ENCODE measurements around the gene TPPP. TPM values are rescaled to one million over a fixed set of nuclear protein-coding genes. Genes with fewer than 3 reads are reported as not detected.
"Not testable (repeated sequence)": the region's sequence is repeated elsewhere in the genome, so short reads cannot be mapped to it uniquely, and the experiment has no call there.

Gene TPPP
- polyA plus RNA-seq, 1 donor (not counting 4 experiments of a cell fraction or from before 2014, with no cell fraction given) = 0.88 TPM

- H3K9ac ChIP-seq (ENCODE audit: control insufficient read depth, extremely low read depth, insufficient read depth, low read length); H3K27me3 ChIP-seq (ENCODE audit: control insufficient read depth, extremely low read depth, insufficient read depth, low read length); dilution Hi-C loops (cut with MboI; ENCODE audit: extremely low pct_ligation_motif_present, low sequenced_read_pairs): not testable (repeated sequence)
Measured at GRCh38 chr5:682216-682615, 10.9 kb downstream of the TPPP start.

GRCh38 chr5:681317-682191, 11.6 kb downstream of the TPPP start:
- FAIRE-seq; H3K9ac ChIP-seq (ENCODE audit: control insufficient read depth, extremely low read depth, insufficient read depth, low read length); H2AFZ ChIP-seq (ENCODE audit: control insufficient read depth, low read length); H3K4me2 ChIP-seq (ENCODE audit: control insufficient read depth, extremely low read depth, insufficient read depth, low read depth, low read length); H3K79me2 ChIP-seq (ENCODE audit: control insufficient read depth, insufficient read depth, low read length); H4K20me1 ChIP-seq (ENCODE audit: control insufficient read depth, extremely low read depth, insufficient read depth, low read length); DNase-seq (ENCODE audit: low read depth, low spot score); H3K4me1 ChIP-seq (ENCODE audit: control insufficient read depth, extremely low read depth, insufficient read depth, low read length); H3K9me3 ChIP-seq (ENCODE audit: control insufficient read depth, low read depth, low read length); H3K27ac ChIP-seq (ENCODE audit: control insufficient read depth, insufficient read depth, low read length); dilution Hi-C loops (cut with MboI; ENCODE audit: extremely low pct_ligation_motif_present, low sequenced_read_pairs); H3K27me3 ChIP-seq (ENCODE audit: control insufficient read depth, extremely low read depth, insufficient read depth, low read length); H3K4me3 ChIP-seq (ENCODE audit: control insufficient read depth in 2 of 3, extremely low read depth in 1 of 3, insufficient read depth in 2 of 3, low read depth in 1 of 3, low read length in 3 of 3); H3K9me1 ChIP-seq (ENCODE audit: control insufficient read depth, extremely low read depth, insufficient read depth, low read length); H3K36me3 ChIP-seq (ENCODE audit: control insufficient read depth in 2 of 2, extremely low read depth in 1 of 2, insufficient read depth in 2 of 2, low read length in 2 of 2): not testable (repeated sequence)

More at GRCh38 chr5:682216-682615, 10.9 kb downstream of the TPPP start:
- H3K9me1 ChIP-seq (ENCODE audit: control insufficient read depth, extremely low read depth, insufficient read depth, low read length); H3K4me3 ChIP-seq (ENCODE audit: control insufficient read depth in 2 of 3, extremely low read depth in 1 of 3, insufficient read depth in 2 of 3, low read depth in 1 of 3, low read length in 3 of 3); H3K27ac ChIP-seq (ENCODE audit: control insufficient read depth, insufficient read depth, low read length); H3K9me3 ChIP-seq (ENCODE audit: control insufficient read depth, low read depth, low read length); FAIRE-seq; H3K36me3 ChIP-seq (ENCODE audit: control insufficient read depth in 2 of 2, extremely low read depth in 1 of 2, insufficient read depth in 2 of 2, low read length in 2 of 2); DNase-seq (ENCODE audit: low read depth, low spot score); H3K79me2 ChIP-seq (ENCODE audit: control insufficient read depth, insufficient read depth, low read length); H3K4me1 ChIP-seq (ENCODE audit: control insufficient read depth, extremely low read depth, insufficient read depth, low read length); H3K4me2 ChIP-seq (ENCODE audit: control insufficient read depth, extremely low read depth, insufficient read depth, low read depth, low read length); H2AFZ ChIP-seq (ENCODE audit: control insufficient read depth, low read length); H4K20me1 ChIP-seq (ENCODE audit: control insufficient read depth, extremely low read depth, insufficient read depth, low read length): not testable (repeated sequence)

GRCh38 chr5:680836-681235, 12.3 kb downstream of the TPPP start:
- H4K20me1 ChIP-seq (ENCODE audit: control insufficient read depth, extremely low read depth, insufficient read depth, low read length); DNase-seq (ENCODE audit: low read depth, low spot score); H3K4me3 ChIP-seq (ENCODE audit: control insufficient read depth in 2 of 3, extremely low read depth in 1 of 3, insufficient read depth in 2 of 3, low read depth in 1 of 3, low read length in 3 of 3); H3K4me2 ChIP-seq (ENCODE audit: control insufficient read depth, extremely low read depth, insufficient read depth, low read depth, low read length); H3K9me3 ChIP-seq (ENCODE audit: control insufficient read depth, low read depth, low read length); H2AFZ ChIP-seq (ENCODE audit: control insufficient read depth, low read length); H3K27ac ChIP-seq (ENCODE audit: control insufficient read depth, insufficient read depth, low read length); H3K36me3 ChIP-seq (ENCODE audit: control insufficient read depth in 2 of 2, extremely low read depth in 1 of 2, insufficient read depth in 2 of 2, low read length in 2 of 2); H3K9ac ChIP-seq (ENCODE audit: control insufficient read depth, extremely low read depth, insufficient read depth, low read length); H3K9me1 ChIP-seq (ENCODE audit: control insufficient read depth, extremely low read depth, insufficient read depth, low read length); H3K4me1 ChIP-seq (ENCODE audit: control insufficient read depth, extremely low read depth, insufficient read depth, low read length); dilution Hi-C loops (cut with MboI; ENCODE audit: extremely low pct_ligation_motif_present, low sequenced_read_pairs); H3K79me2 ChIP-seq (ENCODE audit: control insufficient read depth, insufficient read depth, low read length); H3K27me3 ChIP-seq (ENCODE audit: control insufficient read depth, extremely low read depth, insufficient read depth, low read length): not testable (repeated sequence)
- peak; percentile 32 for FAIRE-seq

- H3K9me3 ChIP-seq (ENCODE audit: control insufficient read depth, low read depth, low read length); H3K9ac ChIP-seq (ENCODE audit: control insufficient read depth, extremely low read depth, insufficient read depth, low read length); H3K36me3 ChIP-seq (ENCODE audit: control insufficient read depth in 2 of 2, extremely low read depth in 1 of 2, insufficient read depth in 2 of 2, low read length in 2 of 2); H3K9me1 ChIP-seq (ENCODE audit: control insufficient read depth, extremely low read depth, insufficient read depth, low read length); H4K20me1 ChIP-seq (ENCODE audit: control insufficient read depth, extremely low read depth, insufficient read depth, low read length); H3K4me2 ChIP-seq (ENCODE audit: control insufficient read depth, extremely low read depth, insufficient read depth, low read depth, low read length); H2AFZ ChIP-seq (ENCODE audit: control insufficient read depth, low read length); H3K79me2 ChIP-seq (ENCODE audit: control insufficient read depth, insufficient read depth, low read length); DNase-seq (ENCODE audit: low read depth, low spot score); H3K27me3 ChIP-seq (ENCODE audit: control insufficient read depth, extremely low read depth, insufficient read depth, low read length); H3K27ac ChIP-seq (ENCODE audit: control insufficient read depth, insufficient read depth, low read length); H3K4me1 ChIP-seq (ENCODE audit: control insufficient read depth, extremely low read depth, insufficient read depth, low read length); H3K4me3 ChIP-seq (ENCODE audit: control insufficient read depth in 2 of 3, extremely low read depth in 1 of 3, insufficient read depth in 2 of 3, low read depth in 1 of 3, low read length in 3 of 3); dilution Hi-C loops (cut with MboI; ENCODE audit: extremely low pct_ligation_motif_present, low sequenced_read_pairs); FAIRE-seq: not testable (repeated sequence)
Measured at GRCh38 chr5:680118-680795, 12.9 kb downstream of the TPPP start.

All from keratinocyte (primary cell).